GM21717 (cell line): ENCODE data around the gene SIGLEC11.
A peak's percentile ranks its signal among the peaks of the same experiment; 100 is the strongest.
"Not testable (repeated sequence)": the region's sequence is repeated elsewhere in the genome, so short reads cannot be mapped to it uniquely, and the experiment has no call there.

Experiments
- ATAC-seq: cut with Tn5 transposase; IDR thresholded peaks from one replicate; pipeline ENCODE4 v1.9.1; 2021; ENCODE audit warnings: mild to moderate bottlenecking, moderate library complexity; ENCODE audit not compliant: unreplicated experiment

The SIGLEC11 gene

DNA sequence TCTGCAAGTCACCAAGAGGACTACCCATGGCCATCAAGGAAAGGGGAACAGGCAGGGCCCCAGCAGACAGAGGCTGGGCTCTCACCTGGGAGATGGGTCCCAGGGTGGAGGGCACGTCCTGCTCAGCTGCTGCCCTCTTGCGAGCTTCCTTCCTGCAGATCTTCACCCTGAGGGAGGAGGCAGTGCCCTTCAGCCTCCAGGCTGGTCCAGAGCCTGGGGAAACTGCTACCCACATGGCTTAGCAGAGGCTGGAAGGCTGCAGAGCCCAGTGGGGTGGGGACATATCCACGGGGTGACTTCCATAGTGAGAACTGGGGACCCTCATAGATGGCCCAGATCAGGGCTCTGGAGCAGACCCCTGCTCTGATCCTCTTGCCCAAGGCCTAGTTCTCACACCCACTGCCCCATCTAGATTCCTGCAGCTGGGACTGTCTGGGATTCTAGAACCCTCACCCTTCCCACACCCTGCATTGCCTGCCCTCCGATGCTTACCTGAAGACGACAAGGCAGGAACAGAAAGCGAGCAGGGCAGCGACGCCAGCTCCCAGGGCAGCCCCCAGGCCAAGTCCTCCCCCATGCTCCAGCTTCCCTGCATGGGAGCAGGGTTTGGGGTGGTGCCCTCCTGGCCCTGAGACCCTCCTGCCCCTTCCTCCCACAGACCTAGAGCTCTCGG, 9.0 kb downstream of the SIGLEC11 start:
- ATAC-seq = no peak

DNA sequence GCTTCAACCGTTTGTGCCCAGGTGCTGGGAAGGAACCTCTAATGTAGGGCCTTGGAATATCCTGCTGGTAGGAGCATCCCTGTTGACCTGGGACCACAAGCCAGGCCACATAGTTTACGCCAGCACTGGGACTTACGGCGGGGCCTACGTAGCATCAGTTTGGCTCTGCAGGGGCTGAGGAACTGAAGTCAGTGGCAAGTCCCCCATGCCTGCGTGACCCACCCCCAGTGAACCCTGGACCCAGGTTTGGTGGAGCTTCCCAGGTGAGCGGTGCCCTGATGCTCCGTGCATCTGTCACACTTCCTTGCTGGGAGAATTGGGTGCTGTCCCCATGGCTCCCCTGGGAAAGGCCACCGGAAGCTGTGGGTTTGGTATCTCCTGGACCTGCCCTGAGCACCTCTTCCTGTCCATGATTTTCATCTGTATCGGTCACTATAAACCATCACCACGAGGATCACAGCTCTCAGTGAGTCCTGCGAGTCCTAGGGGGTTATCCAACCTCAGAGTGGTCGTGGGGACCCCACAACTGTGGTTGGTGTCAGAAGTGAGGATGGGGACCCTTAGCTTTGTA, 9.9 kb downstream of the SIGLEC11 start:
- ATAC-seq = no peak

DNA sequence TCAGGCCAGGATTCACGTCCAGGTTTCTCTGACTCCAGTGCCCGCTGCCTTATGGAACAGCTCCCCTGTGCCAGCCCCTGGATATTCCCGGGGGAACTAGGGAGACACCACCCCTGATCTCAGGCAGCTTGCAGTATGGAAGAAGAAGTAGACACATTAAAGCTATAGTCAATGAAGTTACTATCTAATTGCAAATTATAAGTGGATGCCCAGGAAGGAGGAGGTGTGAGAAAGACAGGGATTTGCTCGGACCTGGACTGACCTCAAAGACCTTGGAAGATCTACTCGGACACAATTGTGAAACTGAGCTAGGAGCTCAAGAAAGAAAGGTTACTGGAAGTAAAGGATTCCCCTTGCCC, 10.4 kb downstream of the SIGLEC11 start:
- ATAC-seq = no peak

DNA sequence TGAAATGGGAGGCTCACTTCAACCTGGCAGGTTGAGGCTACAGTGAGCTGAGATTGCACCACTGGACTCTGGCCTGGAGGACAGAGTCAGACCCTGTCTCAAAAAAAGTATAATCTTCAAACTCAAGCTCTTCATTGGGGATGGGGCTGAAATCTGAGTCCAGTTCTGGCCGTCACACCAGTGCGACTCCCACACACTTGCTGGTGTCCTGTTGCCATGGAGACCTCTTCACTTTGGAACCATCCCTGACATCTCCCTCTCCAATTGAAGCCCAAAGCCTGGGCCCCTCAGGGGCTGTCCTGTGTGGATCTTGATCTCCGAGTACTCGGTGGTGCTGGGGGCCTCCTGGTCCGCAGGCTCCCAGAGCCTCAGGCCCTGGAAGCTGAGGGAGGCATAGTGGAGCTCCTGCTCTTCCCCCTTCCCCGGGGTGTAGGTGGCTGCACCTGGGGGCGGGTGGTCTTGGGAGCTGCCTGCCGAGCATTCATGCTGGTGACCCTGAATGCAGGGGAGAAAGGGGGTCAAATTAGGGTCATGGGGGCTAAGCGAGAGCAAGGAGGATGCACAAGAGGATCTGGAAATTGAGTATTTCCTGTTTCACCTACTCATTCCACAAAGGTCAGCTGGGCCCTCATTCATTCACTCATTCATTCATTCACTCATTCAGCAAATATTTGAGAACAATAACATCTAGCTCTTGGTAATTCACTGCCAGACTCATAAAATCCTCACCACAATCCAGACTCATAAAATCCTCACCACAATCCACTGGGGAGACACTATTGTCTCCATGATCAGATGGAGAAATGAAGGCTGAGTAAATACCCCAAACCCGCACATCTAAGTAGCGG, 11.0 kb downstream of the SIGLEC11 start:
- ATAC-seq = no peak

DNA sequence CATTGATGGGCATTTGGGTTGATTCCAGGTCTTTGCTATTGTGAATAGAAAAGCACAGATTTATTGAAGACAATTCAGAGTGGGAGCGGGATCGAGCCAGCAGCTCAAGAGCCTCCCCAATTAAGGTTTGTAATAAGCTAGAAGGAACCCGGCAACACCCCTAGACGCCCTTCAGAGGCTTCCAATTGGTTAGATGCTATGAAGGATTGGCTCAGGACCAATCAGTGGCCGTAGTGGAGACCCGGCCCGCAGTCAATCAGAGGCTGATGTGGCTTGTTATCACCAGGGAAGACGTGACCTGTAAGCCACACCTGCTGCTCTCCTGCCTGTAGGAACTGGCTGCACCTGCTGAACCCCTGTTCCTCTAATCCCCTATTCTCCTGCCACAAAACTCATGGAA, 14.6 kb downstream of the SIGLEC11 start:
- ATAC-seq = no peak

DNA sequence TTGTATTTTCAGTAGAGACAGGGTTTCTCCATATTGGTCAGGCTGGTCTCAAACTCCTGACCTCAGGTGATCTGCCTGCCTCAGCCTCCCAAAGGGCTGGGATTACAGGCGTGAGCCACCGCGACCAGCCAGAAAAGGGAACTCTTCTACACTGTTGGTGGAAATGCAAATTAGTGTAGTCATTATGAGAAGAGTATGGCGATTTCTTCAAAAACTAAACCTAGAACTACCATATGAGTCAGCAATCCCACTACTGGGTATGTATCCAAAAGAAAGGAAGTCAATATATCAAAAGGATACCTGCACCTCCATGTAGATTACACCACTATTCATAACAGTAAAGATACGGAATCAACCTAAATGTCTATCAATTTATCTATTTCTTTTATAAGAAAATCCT, 16.4 kb downstream of the SIGLEC11 start:
- not testable (repeated sequence) for ATAC-seq

DNA sequence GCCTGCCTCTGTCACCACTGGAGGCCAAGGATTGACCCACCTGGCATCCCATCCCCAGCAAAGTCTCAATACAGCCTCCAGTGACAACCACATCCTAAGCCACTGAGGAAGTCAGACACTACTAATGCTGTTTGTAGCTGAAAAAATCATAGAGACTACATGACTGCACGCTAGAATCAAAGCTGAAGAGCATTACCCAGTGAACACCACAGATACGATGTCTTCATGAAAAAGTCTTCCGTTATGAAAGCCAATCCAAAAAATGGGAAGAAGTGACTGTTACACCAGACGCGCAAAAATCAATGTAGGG, 20.5 kb downstream of the SIGLEC11 start:
- no peak for ATAC-seq

DNA sequence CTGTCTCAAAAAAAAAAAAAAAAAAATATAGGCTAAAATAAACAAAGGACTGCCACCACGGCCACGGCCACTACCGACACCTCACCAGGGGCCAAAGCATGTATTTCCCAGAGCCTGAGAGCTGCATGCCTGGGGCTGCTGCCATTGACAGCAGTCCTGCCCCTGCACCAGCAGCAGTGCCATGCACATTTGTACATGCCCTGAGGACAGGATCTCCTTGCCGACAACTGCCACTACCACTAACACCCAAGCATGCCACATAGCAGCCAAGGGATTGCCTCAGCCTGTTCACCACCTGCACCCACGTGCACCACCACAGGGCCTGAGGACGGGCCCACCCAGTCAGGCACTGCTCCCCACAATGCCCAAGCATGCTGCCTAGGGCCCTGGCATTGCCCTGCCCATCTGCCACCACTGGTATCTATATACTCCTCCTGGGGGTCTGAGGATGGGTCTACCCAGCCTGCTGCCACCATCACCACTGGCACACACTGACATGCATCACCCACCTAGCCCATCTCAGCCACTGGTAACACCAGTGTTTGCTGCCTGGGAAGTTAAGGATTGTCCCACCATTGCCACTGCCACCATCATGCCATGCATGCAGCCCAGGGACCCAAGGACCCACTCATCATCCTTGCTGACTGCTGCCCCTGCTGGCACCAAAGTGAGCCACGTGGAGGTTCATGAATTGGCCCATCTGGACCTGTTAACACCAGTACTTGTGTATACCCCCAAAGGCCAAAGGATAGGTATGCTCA, 21.1 kb downstream of the SIGLEC11 start:
- no peak for ATAC-seq

DNA sequence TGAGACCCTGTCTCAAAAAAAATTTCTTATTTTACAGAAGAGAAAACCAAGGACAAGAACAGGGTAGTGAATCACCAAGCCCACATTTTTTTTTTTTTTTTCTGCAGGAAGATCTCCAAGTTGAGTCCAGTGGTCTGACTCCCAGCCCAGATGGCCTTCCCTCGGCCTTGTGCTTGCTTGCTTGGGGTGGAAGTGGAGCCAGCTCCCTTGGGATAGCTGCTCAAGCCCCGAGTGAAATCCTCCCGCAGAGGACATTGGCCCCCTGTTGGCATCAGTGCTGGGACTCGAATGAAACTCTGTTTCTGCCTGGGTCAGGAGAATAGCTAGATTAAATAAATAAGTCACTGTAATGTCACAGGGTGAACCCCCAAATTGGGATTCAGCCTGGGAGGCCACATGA, 22.3 kb downstream of the SIGLEC11 start:
- ATAC-seq = no peak

DNA sequence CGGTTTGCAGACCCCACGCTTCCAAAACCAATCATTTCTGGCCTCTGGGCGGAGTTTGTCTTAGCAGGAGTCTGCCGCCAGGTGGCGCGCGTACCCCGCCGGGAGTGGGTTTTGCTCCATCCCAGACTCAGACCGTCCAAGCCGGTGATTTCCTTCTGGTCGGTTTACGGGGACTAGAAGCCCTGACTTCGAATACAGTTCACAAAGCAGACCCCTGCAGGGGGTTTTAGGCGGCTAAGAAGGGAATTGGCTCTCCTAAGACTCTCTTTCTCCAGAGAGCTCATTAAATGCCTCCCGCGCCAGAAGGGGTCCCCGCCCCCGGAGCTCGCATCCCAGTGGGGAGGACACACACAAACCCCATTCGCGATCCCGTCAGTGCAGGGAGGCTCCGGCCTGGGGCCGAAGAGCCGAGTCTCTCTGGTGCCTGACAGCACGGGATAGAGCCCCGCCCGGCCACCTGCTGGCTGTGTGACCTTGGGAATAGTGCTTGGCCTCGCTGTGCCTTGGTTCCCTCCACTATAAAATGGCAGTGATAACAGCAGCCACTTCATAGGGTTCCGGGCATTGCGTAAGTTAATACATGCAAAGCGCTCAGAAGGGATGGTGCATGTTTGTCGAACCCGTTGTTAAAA, 23.1 kb downstream of the SIGLEC11 start:
- no peak for ATAC-seq

DNA sequence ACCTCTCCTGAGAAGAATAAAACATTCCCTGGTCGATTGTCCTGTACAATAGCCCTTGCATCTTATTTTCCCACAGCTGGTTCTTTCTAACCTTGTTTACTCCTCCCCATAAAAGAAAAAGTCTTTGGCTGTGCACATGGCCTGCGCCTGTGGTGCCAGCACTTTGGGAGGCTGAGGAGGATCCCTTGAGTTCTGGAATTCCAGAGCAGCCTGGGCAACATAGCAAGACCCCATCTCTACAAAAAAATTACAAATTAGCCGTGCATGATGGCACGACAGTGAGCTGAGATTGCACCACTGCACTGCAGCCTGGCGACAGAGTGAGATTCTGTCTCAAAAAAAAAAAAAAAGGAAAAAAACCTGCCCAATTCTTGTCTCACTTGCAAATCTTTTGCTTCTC, 24.4 kb downstream of the SIGLEC11 start:
- ATAC-seq = no peak

DNA sequence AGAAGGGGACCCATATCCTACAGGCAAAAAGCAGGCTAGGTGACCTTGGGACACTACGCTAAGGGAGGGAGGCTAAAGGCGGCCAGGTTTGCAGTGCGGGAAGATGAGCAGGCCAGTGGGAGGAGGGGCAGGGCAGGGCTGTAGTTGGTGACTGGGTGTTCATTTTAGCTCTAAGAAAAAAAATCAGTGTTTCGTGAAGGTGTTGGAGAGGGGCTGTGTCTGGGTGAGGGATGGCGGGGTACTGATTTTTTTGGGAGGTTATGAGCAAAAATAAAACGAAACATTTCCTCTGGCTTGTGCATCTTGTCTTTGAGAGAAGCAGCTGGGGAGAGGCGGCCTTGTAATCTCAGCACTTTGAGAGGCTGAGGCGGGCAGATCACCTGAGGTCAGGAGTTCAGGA, 27.3 kb downstream of the SIGLEC11 start:
- no peak for ATAC-seq

DNA sequence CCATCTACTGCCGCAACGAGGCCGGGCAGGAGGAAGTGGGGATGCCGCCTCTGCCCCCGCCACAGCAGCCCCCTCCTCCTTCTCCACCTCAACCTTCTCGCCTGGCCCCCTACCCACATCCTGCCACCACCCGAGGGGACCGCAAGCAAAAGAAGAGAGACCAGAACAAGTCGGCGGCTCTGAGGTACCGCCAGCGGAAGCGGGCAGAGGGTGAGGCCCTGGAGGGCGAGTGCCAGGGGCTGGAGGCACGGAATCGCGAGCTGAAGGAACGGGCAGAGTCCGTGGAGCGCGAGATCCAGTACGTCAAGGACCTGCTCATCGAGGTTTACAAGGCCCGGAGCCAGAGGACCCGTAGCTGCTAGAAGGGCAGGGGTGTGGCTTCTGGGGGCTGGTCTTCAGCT, 28.2 kb downstream of the SIGLEC11 start:
- ATAC-seq = no peak

DNA sequence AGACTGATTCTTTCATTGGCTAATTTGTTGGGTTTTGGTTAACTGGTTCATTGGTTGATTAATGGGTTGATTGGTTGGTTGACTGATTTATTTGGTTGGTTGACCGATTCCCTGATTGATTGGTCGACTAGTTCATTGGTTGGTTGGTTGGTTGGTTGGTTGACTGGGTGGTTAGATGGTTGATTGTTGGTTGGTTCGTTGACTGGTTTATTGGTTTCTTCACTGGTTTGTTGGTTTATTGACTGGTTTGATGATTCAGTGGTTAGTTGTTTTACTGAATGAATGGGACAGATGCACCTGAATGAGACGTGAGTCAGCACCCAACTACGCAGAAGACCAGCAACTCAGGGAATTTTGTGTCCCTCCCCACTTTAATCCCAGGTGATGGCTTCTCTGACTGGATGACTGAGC, 28.9 kb downstream of the SIGLEC11 start:
- ATAC-seq = no peak

DNA sequence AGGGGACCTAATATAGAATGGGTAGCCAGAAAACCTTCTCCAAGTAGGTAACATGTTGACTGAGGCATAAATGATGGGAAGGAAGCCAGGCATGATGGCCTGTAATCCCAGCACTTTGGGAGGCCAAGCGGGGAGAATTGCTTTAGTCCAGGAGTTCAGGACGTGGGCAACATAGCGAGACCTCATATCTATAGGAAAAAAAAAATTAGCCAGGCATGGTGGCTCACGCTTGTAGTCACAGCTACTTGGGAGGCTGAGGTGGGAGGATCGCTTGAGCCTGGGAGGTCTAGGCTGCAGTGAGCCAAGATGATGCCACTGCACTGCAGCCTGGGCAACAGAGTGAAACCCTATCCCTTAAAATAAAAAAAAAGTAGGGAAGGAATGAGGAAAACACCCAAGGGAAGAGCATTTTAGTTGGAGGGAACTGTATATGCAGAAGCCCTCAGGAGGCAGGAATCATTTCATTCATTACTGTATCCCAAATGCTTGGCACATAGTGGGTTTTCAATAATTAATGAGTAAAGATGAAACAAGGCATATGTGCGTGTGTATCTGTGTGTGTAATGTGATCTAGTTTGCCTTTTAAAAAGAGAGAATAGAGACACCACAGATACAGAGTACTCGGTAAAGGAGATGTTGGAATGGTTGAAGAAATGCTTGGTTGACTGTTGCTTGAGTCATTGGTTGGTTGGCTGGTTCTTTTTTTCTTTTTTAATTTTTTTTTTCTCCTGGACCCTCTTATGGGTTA, 29.5 kb downstream of the SIGLEC11 start:
- ATAC-seq = no peak

DNA sequence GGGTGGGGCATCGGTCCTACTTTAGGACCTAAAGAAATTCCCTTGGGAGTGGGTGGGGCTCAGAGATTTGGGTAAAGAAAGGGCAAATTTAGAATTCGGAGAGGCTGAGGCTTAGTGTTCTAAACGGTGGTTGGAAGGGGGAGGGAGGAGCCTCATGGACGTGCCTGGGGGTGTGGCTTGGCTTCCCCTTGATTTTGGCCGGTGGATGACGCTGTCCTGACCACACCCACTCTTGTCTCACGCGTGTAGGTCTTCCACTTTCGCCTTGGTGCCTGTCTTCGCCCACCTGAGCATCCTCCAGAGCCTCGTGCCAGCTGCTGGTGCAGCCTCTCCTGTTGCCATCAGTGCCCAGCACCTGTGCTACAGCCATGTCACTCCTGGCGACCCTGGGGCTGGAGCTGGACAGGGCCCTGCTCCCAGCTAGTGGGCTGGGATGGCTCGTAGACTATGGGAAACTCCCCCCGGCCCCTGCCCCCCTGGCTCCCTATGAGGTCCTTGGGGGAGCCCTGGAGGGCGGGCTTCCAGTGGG, 30.4 kb downstream of the SIGLEC11 start:
- ATAC-seq = no peak

DNA sequence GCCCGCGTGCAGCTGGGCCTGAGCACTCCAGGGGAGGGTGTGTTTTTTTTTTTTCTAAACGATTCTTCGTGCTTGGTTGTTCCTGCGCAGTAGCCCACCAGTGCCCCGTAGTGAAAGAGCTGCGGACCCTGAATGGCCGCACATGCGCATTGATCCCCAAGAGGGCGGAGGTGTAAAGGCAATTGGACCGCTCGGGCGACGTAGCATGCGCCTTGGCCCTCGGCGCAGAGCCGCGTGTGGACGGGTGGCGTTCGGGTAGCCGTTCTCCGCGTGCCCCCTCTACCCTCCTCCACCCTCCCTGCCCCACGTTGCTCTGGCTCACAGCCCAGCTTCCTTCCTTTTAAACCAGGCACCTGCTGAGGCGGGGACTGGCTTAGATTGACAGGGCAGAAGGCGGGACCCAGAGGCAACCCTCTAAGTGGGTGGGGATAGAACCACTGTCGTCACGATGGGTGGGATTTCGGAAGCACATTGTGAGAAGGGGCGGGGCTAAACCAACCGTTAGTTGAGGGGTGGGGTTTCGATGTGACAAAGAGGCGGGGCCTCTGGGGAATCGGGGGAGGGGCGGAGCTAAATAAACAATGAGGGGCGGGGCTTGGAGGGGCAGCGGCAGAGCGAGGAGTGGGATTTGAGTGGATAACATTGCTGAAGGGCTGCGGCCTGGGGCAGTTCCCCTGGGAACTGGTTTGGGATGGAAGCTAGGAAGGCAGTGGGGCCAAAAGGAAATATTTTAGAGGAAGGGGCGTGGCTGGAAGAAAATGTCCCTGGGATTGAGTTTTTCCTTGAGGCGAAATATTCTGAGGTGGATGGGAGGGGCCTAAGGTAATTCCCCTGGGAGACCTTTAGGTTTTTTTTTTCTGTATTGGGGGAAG, 31.1 kb downstream of the SIGLEC11 start:
- peak; percentile 45 for ATAC-seq

DNA sequence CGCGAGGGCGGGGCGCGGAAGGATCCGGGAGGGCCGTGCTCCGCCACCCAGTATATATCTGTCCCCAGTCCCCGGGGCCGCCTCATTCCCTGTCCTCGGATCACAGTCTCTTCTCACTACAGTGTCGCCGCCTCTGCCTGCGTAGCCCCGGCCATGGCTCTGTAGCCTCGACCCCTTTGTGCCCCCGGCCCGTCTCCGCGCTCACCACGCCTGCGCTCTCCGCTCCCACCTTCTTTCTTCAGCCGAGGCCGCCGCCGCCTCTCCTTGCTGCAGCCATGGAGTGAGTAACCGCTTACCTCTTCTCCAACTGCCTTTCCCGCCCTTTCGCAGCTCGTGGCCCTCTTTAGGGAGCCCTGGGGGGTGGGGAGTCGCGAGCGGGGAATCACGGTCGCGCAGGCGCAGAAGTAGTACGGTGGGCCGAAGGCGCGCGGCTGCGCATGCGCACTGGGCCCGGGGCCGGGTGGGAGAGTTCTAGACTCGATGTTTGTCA, 31.8 kb downstream of the SIGLEC11 start, which contains the start of the genes ATF5 and NUP62:
Gene ATF5, plus strand, starts transcription at position 85 of the 490 bp plus-strand sequence. CDS start 1,646 bp downstream, outside the sequence.
Gene NUP62, minus strand, starts transcription at position 384 of the 490 bp plus-strand sequence. CDS start 19,697 bp downstream, outside the sequence.
- peak; percentile 38 for ATAC-seq
